ENCODE results near the gene ERN1. TPM values are rescaled to one million over a fixed set of nuclear protein-coding genes. Genes with fewer than 3 reads are reported as not detected.

Gene ERN1
- polyA plus RNA-seq, 12 donors = 4.1 to 7.2 (median 5.0) TPM; not detected in 1

- no peak for DNase-seq
These were observed 44.3 kb downstream of the ERN1 start for GRCh38 chr17:64085650-64086005.

GRCh38 chr17:64084940-64085649 is 44.8 kb downstream of the ERN1 start:
- no peak for DNase-seq

DNA sequence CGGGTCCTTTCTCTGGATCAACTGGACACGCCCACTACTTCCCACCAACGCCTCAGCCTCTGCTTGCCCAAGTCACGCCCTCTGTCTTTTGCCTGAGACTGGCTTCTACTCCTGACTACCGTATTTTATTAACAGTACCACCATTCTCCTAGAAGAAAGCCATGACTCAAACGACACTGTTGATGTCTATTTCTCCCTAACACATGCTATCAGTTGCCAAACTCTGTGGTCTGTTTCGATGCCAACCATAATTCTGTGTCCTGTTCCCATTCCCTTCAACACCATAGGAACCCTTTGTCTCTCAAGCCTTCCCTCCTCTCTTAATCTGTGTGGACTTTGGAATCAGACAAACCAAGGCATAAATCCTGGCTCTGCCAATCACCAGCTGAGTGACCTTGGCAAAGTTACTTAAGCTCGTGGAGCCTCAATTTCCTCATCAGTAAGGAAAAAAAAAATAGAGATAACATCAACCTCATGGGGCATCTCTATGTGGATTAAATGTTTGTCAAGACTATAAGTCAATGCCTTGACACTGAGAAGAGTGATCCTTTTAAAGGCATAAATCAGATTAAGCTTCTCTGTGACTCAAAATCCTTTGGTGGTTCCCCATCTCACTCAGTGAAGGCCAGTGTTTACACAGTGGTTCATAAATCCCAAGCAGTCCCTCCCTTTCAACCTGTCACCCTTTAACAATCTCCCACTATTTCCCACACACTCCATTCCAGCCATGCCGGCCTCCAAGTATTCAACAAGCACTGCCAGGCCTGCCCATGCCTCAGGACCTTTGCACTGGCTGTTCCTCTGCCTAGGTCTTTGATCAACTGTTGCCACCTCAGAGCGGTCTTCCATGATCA is 45.6 kb downstream of the ERN1 start:
- DNase-seq = no peak

GRCh38 chr17:64083563-64084085 is 46.3 kb downstream of the ERN1 start:
- DNase-seq = no peak

DNA sequence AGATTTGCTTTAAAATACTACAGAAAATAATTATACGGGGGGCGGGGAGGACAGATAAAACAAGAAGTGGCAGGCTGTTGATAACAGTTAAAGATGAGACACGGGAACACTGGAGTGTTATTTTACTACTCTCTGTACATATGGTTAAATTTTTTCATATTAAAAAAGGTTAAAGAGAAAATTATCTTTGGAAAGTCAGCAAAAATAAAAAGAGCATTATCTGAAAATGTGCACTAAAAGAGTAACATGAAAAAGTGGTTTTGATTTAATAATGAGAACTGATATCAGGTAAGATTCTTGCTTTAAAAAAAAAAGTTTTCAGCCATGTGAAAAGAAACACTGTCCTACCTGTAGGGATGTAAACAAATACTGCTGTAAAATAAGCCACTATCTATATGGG is 46.9 kb downstream of the ERN1 start:
- no peak for DNase-seq

DNA sequence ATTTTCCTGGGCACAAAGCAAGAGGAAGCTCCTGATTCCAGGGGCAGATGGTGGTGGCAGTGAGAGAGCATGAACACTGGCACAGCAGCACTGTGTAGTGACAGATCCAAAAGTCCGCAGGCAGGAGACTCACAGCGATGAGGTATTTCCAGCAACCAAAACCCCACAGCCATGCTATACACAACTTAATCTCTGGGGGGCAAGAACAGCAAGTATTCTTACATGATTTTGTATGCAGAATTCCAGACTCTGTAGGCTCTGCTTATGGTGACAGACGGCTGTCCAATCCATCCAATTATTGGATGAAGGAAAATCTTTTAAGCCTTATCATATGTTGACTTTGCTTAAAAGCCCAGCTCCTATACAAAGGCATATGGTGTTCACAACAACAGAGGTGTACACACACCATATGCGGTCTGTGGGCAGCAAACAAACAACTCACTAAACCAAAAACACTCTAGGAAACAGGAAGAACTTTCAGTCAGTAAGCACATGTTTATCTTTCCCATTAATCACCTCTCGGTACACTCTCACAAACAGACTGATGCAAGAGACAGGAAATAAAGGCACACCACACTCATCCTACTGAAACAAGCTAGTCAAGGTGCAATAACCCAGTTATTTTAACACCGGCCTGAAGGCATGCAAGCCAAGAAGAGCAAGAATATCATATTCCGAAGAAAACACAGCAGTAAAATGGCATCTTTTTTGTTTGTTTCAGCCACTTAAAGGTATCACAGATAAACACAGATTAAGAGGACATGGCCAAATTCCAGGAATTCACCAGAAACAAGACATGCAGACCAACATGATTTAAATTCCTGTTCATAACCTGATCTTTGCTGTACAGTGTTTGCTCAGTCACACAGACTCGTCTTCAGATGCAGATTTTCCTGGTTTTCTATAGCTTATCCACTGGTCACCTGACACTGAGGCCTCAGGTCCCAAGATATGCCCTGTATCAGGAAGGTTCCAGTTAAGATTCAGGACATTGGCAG is 47.8 kb downstream of the ERN1 start:
- DNase-seq = no peak

- DNase-seq = no peak
These were observed 49.7 kb downstream of the ERN1 start for GRCh38 chr17:64080174-64080618.

DNA sequence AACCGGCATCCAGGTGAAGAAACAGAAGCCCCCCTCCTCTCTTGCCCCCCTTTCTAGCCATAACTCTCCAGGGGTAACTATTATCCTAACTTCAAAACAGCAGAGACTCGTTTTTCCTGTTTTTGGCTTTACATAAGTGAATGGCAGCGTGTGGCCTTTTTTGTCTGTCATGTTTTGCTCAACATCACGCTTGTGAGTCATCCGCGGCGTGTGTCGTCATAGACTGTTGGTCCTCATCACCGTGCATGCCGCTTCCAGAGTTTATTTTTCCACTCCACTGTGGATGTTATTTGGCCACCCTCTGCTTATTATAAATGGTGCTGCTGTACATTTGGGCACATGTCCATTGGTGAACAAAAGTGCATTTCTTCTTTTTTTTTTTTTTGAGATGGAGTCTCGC is 52.6 kb downstream of the ERN1 start:
- no peak for DNase-seq

GRCh38 chr17:64075913-64076312 is 54.0 kb downstream of the ERN1 start:
- no peak for DNase-seq

- no peak for DNase-seq
These were observed 55.1 kb downstream of the ERN1 start for GRCh38 chr17:64074704-64075426.

GRCh38 chr17:64073771-64074703 is 55.9 kb downstream of the ERN1 start:
- no peak for DNase-seq

- DNase-seq = no peak
These were observed 58.8 kb downstream of the ERN1 start for GRCh38 chr17:64071111-64071510.

- no peak for DNase-seq
These were observed 59.7 kb downstream of the ERN1 start for GRCh38 chr17:64070213-64070612.

- no peak for DNase-seq
These were observed 60.8 kb downstream of the ERN1 start for GRCh38 chr17:64069143-64069542.

- DNase-seq = no peak
These were observed 62.3 kb downstream of the ERN1 start for GRCh38 chr17:64067657-64068056.

DNA sequence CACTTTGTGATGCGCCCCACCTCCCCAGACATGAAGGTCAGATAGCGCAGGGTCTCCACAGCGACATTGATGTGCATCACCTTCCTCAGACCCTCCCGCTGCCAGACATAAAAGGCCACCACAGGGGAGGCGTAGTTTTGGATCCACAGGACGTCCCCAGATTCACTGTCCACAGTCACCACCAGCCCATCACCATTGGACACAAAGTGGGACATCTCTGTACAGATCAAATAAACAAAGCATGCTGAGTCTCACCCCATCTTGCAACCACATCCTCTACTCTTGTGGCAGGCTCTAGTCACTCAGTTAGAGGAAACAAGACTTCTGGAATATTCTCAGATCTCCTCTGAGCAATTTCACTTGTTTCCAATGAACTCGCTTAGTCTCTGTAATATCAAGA is 63.2 kb downstream of the ERN1 start:
- DNase-seq = no peak

DNA sequence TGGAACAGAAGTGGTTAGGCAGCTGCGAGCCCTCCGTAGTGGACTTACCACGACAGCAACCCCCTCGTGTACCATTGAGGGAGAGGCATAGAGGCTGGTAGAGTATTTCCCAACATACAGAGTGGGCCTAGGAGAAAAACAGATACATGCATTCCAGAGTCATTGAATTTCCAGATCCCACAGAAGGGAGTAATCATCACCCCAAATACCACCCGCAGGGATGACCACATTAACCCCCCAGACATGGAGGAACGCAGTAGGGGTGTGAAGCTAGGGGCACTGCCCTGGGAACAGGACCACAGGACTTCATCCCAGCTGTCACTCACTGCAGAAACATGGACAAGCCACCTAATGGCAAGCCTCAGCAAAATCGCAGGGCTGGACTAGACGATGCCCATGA is 64.8 kb downstream of the ERN1 start:
- DNase-seq = no peak

- no peak for DNase-seq
These were observed 65.6 kb downstream of the ERN1 start for GRCh38 chr17:64064331-64064730.

DNA sequence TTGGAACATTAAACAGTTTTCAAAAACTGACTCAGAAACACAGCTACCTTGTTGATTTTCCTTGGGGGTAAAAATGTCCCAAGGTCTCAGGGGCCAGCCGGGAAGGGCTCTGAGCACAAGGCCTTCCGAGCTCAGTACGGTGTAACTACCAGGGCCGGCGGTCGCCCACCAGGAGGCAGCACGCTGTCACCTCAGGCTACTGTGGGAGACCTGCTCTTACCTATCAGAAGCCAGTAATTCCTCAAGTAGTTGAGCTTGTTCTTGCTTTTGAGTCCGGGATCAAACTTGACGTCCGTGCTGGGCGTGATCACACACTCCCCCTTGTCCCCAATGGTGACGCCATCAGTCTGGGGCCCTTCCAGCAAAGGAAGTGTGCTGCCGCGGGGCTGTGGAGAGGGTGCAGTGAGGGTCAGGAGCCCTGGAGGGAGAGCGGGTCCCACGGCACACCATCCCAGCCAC is 66.1 kb downstream of the ERN1 start:
- peak; percentile 12 for DNase-seq

GRCh38 chr17:64063088-64063487 is 66.9 kb downstream of the ERN1 start:
- no peak for DNase-seq

Data from muscle of arm (tissue), 12 donors.